ENCODE results near the gene FAF1.

DNA sequence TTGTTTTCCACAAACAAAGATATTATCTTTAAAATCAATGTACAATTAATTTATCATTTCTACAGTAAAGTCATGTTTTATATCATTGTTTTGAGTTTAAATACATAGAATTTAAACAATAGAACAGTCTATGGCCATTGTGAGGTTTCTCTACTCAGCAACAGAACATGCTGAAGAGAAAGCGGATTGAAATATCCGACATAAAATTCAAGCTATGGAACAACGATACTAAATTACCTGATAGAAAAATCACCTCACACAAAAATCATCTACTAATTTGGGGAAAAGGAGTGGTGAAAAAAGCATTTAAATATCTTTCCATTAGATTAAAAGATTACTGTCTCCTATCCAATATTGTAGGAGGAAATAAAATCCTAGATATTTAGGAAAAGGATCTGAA lies 22.5 kb upstream of the FAF1 start:
- TF ChIP-seq GATA2 (IDR thresholded peaks at IDR 0.05; ENCODE audit: low read depth, low read length) (no peak), GATA3 (IDR thresholded peaks at IDR 0.05; ENCODE audit: low read depth, low read length) (no peak; the same call in 1 of the 2 replicates)

Measured in SH-SY5Y (cell line).